ENCODE results near the gene NUTM2B.
"Not testable (repeated sequence)": the region's sequence is repeated elsewhere in the genome, so short reads cannot be mapped to it uniquely, and the experiment has no call there.

- not testable (repeated sequence) for TF ChIP-seq POLR2A, POLR2AphosphoS5, EP300 (IDR thresholded peaks at IDR 0.05)
- TF ChIP-seq, protein P1, sequence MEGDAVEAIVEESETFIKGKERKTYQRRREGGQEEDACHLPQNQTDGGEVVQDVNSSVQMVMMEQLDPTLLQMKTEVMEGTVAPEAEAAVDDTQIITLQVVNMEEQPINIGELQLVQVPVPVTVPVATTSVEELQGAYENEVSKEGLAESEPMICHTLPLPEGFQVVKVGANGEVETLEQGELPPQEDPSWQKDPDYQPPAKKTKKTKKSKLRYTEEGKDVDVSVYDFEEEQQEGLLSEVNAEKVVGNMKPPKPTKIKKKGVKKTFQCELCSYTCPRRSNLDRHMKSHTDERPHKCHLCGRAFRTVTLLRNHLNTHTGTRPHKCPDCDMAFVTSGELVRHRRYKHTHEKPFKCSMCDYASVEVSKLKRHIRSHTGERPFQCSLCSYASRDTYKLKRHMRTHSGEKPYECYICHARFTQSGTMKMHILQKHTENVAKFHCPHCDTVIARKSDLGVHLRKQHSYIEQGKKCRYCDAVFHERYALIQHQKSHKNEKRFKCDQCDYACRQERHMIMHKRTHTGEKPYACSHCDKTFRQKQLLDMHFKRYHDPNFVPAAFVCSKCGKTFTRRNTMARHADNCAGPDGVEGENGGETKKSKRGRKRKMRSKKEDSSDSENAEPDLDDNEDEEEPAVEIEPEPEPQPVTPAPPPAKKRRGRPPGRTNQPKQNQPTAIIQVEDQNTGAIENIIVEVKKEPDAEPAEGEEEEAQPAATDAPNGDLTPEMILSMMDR (IDR thresholded peaks at IDR 0.05), result not testable (repeated sequence)
Observed at GRCh38 chr10:79700381-79700944, 2.6 kb upstream of the NUTM2B start.

Data from suprapubic skin (tissue), 4 donors.